ENCODE measurements around the gene CFAP73.

The CFAP73 gene

DNA sequence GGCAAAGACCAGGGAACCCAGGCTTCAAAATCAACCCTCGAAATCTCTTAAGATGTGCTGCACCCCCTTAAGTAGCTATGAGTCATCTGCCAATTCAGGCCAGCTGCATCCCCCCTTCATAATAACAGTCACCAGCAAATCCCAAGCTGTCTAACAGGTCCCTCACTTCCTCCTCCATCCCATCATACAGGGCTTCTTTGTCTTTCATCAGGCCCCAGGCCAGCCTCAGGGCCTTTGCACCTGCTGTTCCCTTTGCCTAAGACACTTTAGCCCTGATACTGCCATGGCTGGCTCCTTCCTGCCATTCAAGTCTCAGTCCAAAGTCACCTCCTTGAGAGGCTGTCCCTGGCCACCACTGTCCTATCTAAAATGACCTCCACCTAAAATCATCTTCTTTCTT lies 18.0 kb upstream of the CFAP73 start:
- Histone ChIP-seq H3K27ac (peak overlapping the region; percentile 96), H3K9ac (no peak overlapping the region), H3K9me3 (ENCODE audit: control insufficient read depth, low read length) (no peaks in the 10 kb centered on the region), H3K4me1 (peaks cover 51% of the 10 kb centered on the region), H2AFZ (no peak overlapping the region), H3K79me2 (peaks cover 58% of the 10 kb centered on the region), H3K36me3 (ENCODE audit: control insufficient read depth, insufficient read depth, low read length) (no peaks in the 10 kb centered on the region), H3K4me2 (ENCODE audit: low read length) (peak overlapping the region; percentile 40), H3K4me3 (ENCODE audit: low read depth, low read length) (no peak overlapping the region), H3K27me3 (ENCODE audit: control insufficient read depth, insufficient read depth, low read length) (no peaks in the 10 kb centered on the region)
- TF ChIP-seq, protein P1, sequence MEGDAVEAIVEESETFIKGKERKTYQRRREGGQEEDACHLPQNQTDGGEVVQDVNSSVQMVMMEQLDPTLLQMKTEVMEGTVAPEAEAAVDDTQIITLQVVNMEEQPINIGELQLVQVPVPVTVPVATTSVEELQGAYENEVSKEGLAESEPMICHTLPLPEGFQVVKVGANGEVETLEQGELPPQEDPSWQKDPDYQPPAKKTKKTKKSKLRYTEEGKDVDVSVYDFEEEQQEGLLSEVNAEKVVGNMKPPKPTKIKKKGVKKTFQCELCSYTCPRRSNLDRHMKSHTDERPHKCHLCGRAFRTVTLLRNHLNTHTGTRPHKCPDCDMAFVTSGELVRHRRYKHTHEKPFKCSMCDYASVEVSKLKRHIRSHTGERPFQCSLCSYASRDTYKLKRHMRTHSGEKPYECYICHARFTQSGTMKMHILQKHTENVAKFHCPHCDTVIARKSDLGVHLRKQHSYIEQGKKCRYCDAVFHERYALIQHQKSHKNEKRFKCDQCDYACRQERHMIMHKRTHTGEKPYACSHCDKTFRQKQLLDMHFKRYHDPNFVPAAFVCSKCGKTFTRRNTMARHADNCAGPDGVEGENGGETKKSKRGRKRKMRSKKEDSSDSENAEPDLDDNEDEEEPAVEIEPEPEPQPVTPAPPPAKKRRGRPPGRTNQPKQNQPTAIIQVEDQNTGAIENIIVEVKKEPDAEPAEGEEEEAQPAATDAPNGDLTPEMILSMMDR (IDR thresholded peaks at IDR 0.05): no peak

DNA sequence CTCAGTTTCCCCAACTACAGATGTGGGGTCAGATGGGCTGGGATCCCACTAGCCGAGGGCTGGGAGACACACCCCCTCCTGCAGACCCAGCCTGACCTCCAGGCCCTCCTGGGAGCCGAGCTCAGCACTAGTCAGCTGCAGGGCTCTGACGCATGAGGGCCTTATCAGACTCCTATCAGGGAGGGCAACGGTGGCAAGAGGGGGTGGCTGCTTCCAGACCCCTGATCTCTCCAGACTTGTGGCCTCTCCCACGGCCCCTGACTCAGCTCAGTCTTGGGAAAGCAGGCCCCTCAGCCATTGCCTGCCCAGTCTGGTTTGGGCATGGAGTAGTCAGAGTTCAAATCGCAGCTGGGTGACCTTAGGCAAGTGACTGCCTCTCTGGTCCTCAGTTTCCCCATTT lies 16.5 kb upstream of the CFAP73 start:
- Histone ChIP-seq H3K9me3 (ENCODE audit: control insufficient read depth, low read length) (no peaks in the 10 kb centered on the region), H3K4me3 (ENCODE audit: low read depth, low read length) (peak overlapping the region; percentile 86), H3K4me1 (peaks cover 62% of the 10 kb centered on the region), H2AFZ (no peak overlapping the region), H3K79me2 (peaks cover 58% of the 10 kb centered on the region), H3K9ac (no peak overlapping the region), H3K36me3 (ENCODE audit: control insufficient read depth, insufficient read depth, low read length) (no peaks in the 10 kb centered on the region), H3K27ac (peak overlapping the region; percentile 96), H3K4me2 (ENCODE audit: low read length) (peak overlapping the region; percentile 83), H3K27me3 (ENCODE audit: control insufficient read depth, insufficient read depth, low read length) (no peaks in the 10 kb centered on the region)
- TF ChIP-seq, protein P1 (IDR thresholded peaks at IDR 0.05): no peak

DNA sequence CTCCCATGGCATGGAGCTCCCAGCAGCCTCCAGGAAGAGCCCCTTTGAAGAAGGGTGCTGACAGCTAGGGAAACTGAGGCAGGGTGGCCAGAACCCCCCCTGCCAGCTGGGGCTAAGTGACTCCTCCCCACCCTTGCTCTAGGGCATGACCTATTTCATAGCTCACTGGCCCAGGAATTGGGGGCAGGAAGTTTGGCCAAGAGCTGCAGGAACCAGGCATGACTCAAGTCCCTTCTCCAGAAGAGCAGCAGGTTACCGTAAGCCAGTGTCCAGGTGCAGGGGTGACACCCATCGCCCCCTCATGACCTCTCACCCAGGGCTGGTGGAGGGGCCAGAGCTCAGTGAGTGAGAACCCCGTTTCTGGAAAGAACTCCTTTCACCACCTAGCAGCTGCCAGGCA lies 15.9 kb upstream of the CFAP73 start:
- Histone ChIP-seq H3K27ac (peak overlapping the region; percentile 96), H3K9ac (peak overlapping the region; percentile 54)

DNA sequence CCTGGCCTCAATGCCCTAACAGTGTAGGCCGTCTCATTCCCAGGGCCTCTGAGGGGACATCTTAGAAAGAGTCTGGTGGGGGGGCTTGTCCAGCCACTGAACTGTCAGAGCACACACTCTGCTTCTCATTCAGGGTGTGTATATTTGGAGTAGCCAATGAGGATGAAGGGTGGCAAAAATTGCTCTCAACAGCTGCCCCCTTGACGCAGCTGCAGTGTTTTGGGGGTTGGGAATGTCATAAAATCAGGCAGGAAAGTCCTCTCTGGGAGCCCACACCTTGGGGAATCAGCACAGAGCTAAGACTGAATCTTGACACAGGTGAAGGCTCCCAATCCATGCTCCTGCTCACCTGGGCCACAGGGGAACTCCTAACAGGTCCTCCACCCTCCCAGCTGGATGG lies 15.5 kb upstream of the CFAP73 start:
- TF ChIP-seq, protein P1 (IDR thresholded peaks at IDR 0.05): no peak
- Histone ChIP-seq H3K4me3 (ENCODE audit: low read depth, low read length) (peak overlapping the region; percentile 86), H3K79me2 (peaks cover 50% of the 10 kb centered on the region), H3K4me2 (ENCODE audit: low read length) (peak overlapping the region; percentile 83), H3K9me3 (ENCODE audit: control insufficient read depth, low read length) (no peaks in the 10 kb centered on the region), H3K27me3 (ENCODE audit: control insufficient read depth, insufficient read depth, low read length) (no peaks in the 10 kb centered on the region), H3K4me1 (peaks cover 61% of the 10 kb centered on the region), H2AFZ (no peak overlapping the region), H3K27ac (peak overlapping the region; percentile 96), H3K9ac (peak overlapping the region; percentile 54), H3K36me3 (ENCODE audit: control insufficient read depth, insufficient read depth, low read length) (no peaks in the 10 kb centered on the region)

More for the DNA sequence above, 15.9 kb upstream of the CFAP73 start:
- Histone ChIP-seq H3K79me2 (peaks cover 54% of the 10 kb centered on the region), H3K27me3 (ENCODE audit: control insufficient read depth, insufficient read depth, low read length) (no peaks in the 10 kb centered on the region), H3K4me2 (ENCODE audit: low read length) (peak overlapping the region; percentile 83), H2AFZ (no peak overlapping the region), H3K4me3 (ENCODE audit: low read depth, low read length) (peak overlapping the region; percentile 86), H3K36me3 (ENCODE audit: control insufficient read depth, insufficient read depth, low read length) (no peaks in the 10 kb centered on the region), H3K4me1 (peaks cover 62% of the 10 kb centered on the region), H3K9me3 (ENCODE audit: control insufficient read depth, low read length) (no peaks in the 10 kb centered on the region)
- TF ChIP-seq, protein P1 (IDR thresholded peaks at IDR 0.05): no peak

DNA sequence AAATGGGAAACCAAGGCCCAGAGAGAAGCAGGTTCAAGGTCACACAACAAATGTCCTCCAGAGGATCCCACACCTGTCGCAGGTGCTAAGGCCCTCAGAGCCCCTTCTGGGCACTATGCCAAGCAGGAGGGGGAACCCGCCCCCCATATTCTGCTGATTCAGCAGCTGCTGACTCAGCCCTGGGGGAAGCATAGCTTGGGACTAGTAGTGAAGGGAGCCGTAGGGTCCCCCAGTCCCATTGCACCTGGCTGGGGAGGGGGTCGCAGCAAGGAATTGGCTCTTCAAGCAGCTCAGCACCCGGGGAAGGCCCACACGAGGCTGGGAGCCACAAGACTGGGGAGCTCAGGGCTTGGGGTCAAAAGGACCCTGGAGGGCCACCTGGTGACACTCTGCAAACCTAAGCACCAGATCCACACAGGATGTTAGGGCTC lies 15.0 kb upstream of the CFAP73 start:
- no peak overlapping the region for H2AFZ ChIP-seq
- H3K9ac ChIP-seq: peak overlapping the region; percentile 54
- H3K9me3 ChIP-seq (ENCODE audit: control insufficient read depth, low read length): no peaks in the 10 kb centered on the region
- H3K36me3 ChIP-seq (ENCODE audit: control insufficient read depth, insufficient read depth, low read length): no peaks in the 10 kb centered on the region
- H3K4me1 ChIP-seq: peaks cover 61% of the 10 kb centered on the region
- peaks cover 45% of the 10 kb centered on the region for H3K79me2 ChIP-seq
- H3K27me3 ChIP-seq (ENCODE audit: control insufficient read depth, insufficient read depth, low read length): no peaks in the 10 kb centered on the region
- peak overlapping the region; percentile 96 for H3K27ac ChIP-seq
- H3K4me3 ChIP-seq (ENCODE audit: low read depth, low read length): peak overlapping the region; percentile 86
- H3K4me2 ChIP-seq (ENCODE audit: low read length): peak overlapping the region; percentile 83
- TF ChIP-seq, protein P1 (IDR thresholded peaks at IDR 0.05): no peak

All from parathyroid adenoma (tissue), 2 donors.